ENCODE results near the gene TSHZ2.

Gene TSHZ2

GRCh38 chr20:53237461-53237860, 265.3 kb downstream of the TSHZ2 start:
- DNase-seq (ENCODE audit: extremely low read depth, low read depth), result no peak
- no peak for TF ChIP-seq CTCF (IDR thresholded peaks at IDR 0.05; ENCODE audit: low read depth, low read length)

GRCh38 chr20:53238121-53238660, 266.0 kb downstream of the TSHZ2 start:
- TF ChIP-seq CTCF (IDR thresholded peaks at IDR 0.05; ENCODE audit: low read depth, low read length), result no peak
- DNase-seq (ENCODE audit: extremely low read depth, low read depth), result no peak

- TF ChIP-seq CTCF (IDR thresholded peaks at IDR 0.05; ENCODE audit: low read depth, low read length), result no peak
- DNase-seq (ENCODE audit: extremely low read depth, low read depth), result no peak
Observed at GRCh38 chr20:53243152-53243551, 271.0 kb downstream of the TSHZ2 start.

DNA sequence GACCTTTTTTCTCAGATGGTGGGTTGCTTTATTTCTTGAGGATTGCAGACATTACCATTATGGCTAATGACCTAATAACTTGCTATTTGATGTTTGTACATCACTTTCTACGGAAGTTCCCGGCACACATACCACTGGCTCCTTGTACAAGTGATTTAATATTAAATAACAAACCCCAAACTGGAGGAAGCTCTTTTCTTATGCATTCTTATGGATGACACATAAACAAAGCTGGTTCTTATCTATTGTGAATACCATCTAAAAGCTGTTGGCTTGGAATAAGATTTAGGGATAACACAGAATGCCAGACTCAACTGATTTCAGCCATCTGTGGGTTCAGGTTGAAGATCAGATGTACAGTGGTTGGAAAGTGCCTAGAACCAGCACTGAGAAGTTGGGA, 272.6 kb downstream of the TSHZ2 start:
- no peak for DNase-seq (ENCODE audit: extremely low read depth, low read depth)
- TF ChIP-seq CTCF (IDR thresholded peaks at IDR 0.05; ENCODE audit: low read depth, low read length), result no peak

DNA sequence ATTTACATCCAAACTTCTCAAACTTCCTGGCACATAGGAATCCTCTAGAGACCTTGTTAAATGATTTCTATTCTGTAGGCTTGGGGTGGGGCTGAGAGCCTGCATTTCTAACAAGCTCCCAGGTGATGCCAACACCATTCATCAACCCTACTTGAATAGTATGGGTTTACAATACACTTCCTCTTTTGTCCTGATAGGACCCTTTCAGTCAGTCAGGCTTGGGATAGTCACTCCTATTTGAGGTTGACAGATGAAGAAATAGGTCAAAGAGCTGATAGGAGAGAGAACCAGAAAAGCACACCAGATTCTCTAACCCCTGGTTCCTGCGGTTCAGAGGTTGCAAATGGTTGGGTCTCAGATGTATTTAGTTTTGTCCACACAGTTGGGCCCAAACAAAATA, 273.4 kb downstream of the TSHZ2 start:
- DNase-seq (ENCODE audit: extremely low read depth, low read depth), result no peak
- TF ChIP-seq CTCF (IDR thresholded peaks at IDR 0.05; ENCODE audit: low read depth, low read length), result no peak

DNA sequence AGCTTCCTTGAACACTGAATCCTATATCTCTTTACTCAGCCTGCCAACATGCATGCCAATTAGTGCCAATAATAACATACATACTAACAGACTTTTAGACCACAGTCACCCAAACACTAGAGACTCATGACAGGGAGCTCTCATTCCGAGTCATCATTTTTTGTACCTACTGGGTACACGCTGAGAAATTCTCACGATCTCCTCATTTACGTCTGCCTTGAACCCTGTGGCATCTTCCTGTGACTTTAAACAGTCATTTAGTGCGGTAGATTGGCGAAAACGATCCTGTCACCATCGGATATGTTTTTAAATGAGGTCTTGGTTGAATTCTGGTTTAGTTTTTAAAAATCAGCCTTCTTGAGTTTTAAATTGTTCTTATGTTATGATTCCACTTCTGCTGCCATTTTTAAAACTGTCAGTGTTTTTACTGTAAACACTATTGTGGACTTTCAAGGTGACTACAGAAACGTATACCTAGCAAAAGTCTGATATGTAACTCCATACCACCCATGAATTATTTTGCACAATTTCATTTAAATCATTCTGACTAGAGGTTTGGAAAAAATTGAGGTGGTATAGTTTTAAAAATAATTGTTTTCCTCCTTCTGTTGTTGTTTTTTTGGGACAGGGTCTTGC, 275.4 kb downstream of the TSHZ2 start:
- no peak for DNase-seq (ENCODE audit: extremely low read depth, low read depth)
- TF ChIP-seq CTCF (IDR thresholded peaks at IDR 0.05; ENCODE audit: low read depth, low read length), result no peak

GRCh38 chr20:53250456-53250855, 278.3 kb downstream of the TSHZ2 start:
- TF ChIP-seq CTCF (IDR thresholded peaks at IDR 0.05; ENCODE audit: low read depth, low read length), result no peak
- no peak for DNase-seq (ENCODE audit: extremely low read depth, low read depth)
